HEK293 (cell line): ENCODE results near the gene MTERF1.

Experiments used
- CTCF ChIA-PET: fragments of 350-600 bp; formaldehyde crosslinking; extraction: SDS; loops from one replicate; lab custom pipeline; 2021; ENCODE audit warnings: antibody characterized with exemption; lab: Yijun Ruan, JAX
- POLR2A ChIA-PET: fragments of 300-600 bp; formaldehyde crosslinking; extraction: SDS; loops from one replicate; lab custom pipeline; 2020; ENCODE audit warnings: antibody characterized with exemption, inconsistent platforms; lab: Yijun Ruan, JAX
- H3K27ac ChIP-seq: fragments of 200-500 bp; sonication (Bioruptor generic); 2 replicates; pipeline ENCODE4 v1.5.1; 2014; ENCODE audit warnings: low read depth, low read length, control low read depth, inconsistent platforms; ENCODE audit errors: extremely low read depth
- H3K36me3 ChIP-seq, 2 experiments: fragments of 200-500 bp in 1 of 2; sonication (Bioruptor generic) in 1 of 2; 1 replicate in 1 of 2; 2 replicates in 1 of 2; pipeline ENCODE4 v1.5.1; 2014 to 2017; ENCODE audit warnings: inconsistent platforms in 2 of 2, low read length in 2 of 2; ENCODE audit not compliant: control insufficient read depth in 2 of 2, insufficient read depth in 1 of 2
- H3K4me1 ChIP-seq: fragments of 200-500 bp; sonication (Bioruptor generic); 2 replicates; pipeline ENCODE4 v1.5.1; 2014; ENCODE audit warnings: mild to moderate bottlenecking, low read length, inconsistent platforms; ENCODE audit not compliant: control insufficient read depth, insufficient read depth
- H3K4me3 ChIP-seq: 2 replicates; pipeline ENCODE4 v1.5.1; 2011; ENCODE audit warnings: low read depth, mild to moderate bottlenecking, control low read depth, low read length, moderate library complexity
- H3K9me3 ChIP-seq: fragments of 200-500 bp; sonication (Bioruptor generic); 2 replicates; pipeline ENCODE4 v1.5.1; 2014; ENCODE audit warnings: low read depth, low read length, inconsistent platforms; ENCODE audit not compliant: control insufficient read depth, insufficient read depth
- KLF9 ChIP-seq: fragments of 450-650 bp; formaldehyde crosslinking; IDR thresholded peaks from 2 replicates; pipeline ENCODE4 v1.5.1; 2016; ENCODE audit warnings: missing biosample characterization, missing genetic modification characterization, low read depth
- TCF7L2 ChIP-seq: IDR thresholded peaks from 2 replicates; pipeline ENCODE4 v1.6.1; 2011; ENCODE audit warnings: low read depth, mild to moderate bottlenecking, inconsistent platforms, low read length, moderate library complexity, borderline replicate concordance
- ZBTB17 ChIP-seq: fragments of 450-650 bp; formaldehyde crosslinking; IDR thresholded peaks from 2 replicates; pipeline ENCODE4 v1.5.1; 2016; ENCODE audit warnings: missing biosample characterization, missing genetic modification characterization
- ZFP41 ChIP-seq: fragments of 450-650 bp; formaldehyde crosslinking; IDR thresholded peaks from 2 replicates; pipeline ENCODE4 v1.5.1; 2016; ENCODE audit warnings: missing biosample characterization, missing genetic modification characterization, borderline replicate concordance
- ZNF138 ChIP-seq: fragments of 450-650 bp; formaldehyde crosslinking; IDR thresholded peaks from 2 replicates; pipeline ENCODE4 v1.5.1; 2016; ENCODE audit warnings: missing biosample characterization, missing genetic modification characterization, borderline replicate concordance
- ZNF157 ChIP-seq: fragments of 450-650 bp; formaldehyde crosslinking; IDR thresholded peaks from 2 replicates; pipeline ENCODE4 v1.5.1; 2016; ENCODE audit warnings: missing biosample characterization, missing genetic modification characterization
- ZNF19 ChIP-seq: fragments of 450-650 bp; formaldehyde crosslinking; IDR thresholded peaks from 2 replicates; pipeline ENCODE4; 2016; ENCODE audit warnings: missing biosample characterization, missing genetic modification characterization, low read depth
- ZNF23 ChIP-seq: fragments of 450-650 bp; formaldehyde crosslinking; IDR thresholded peaks from 2 replicates; pipeline ENCODE4 v1.5.1; 2016; ENCODE audit warnings: missing biosample characterization, missing genetic modification characterization, borderline replicate concordance
- ZNF274 ChIP-seq, 2 experiments: fragments of 200-500 bp in 1 of 2; fragments of 450-650 bp in 1 of 2; sonication (Bioruptor generic) in 1 of 2; formaldehyde crosslinking in 1 of 2; IDR thresholded peaks; 2 replicates each; pipeline versions ENCODE4 v1.5.1 to v1.6.1; 2014 to 2016; ENCODE audit warnings: borderline replicate concordance in 1 of 2, inconsistent platforms in 1 of 2, low read length in 1 of 2, missing biosample characterization in 1 of 2, missing genetic modification characterization in 1 of 2
- ZNF341 ChIP-seq: fragments of 450-650 bp; formaldehyde crosslinking; IDR thresholded peaks from 2 replicates; pipeline ENCODE4; 2016; ENCODE audit warnings: low read depth, missing biosample characterization, missing genetic modification characterization
- ZNF404 ChIP-seq: fragments of 450-650 bp; formaldehyde crosslinking; IDR thresholded peaks from 2 replicates; pipeline ENCODE4 v1.5.1; 2017; ENCODE audit warnings: missing biosample characterization, missing genetic modification characterization
- ZNF501 ChIP-seq: fragments of 450-650 bp; formaldehyde crosslinking; IDR thresholded peaks from 2 replicates; pipeline ENCODE4 v1.5.1; 2016; ENCODE audit warnings: missing biosample characterization, missing genetic modification characterization
- ZNF600 ChIP-seq: fragments of 450-650 bp; formaldehyde crosslinking; IDR thresholded peaks from 2 replicates; pipeline ENCODE4 v1.5.1; 2016; ENCODE audit warnings: missing biosample characterization, missing genetic modification characterization
- TF ChIP-seq, protein P1 (sequence below): fragments of 450-650 bp; formaldehyde crosslinking; IDR thresholded peaks from 2 replicates; pipeline ENCODE4 v1.5.1; 2016; ENCODE audit warnings: missing biosample characterization, missing genetic modification characterization
- TF ChIP-seq, protein P2 (sequence below): fragments of 450-650 bp; formaldehyde crosslinking; IDR thresholded peaks from 2 replicates; pipeline ENCODE4 v1.5.1; 2016; ENCODE audit warnings: missing biosample characterization, missing genetic modification characterization, borderline replicate concordance
- TF ChIP-seq, protein P3 (sequence below): fragments of 450-650 bp; formaldehyde crosslinking; IDR thresholded peaks from 2 replicates; pipeline ENCODE4 v1.5.1; 2017; ENCODE audit warnings: missing biosample characterization, missing genetic modification characterization
- TF ChIP-seq, protein P4 (sequence below): fragments of 450-650 bp; formaldehyde crosslinking; IDR thresholded peaks from 2 replicates; pipeline ENCODE4 v1.5.1; 2017; ENCODE audit warnings: missing biosample characterization, missing genetic modification characterization
- TF ChIP-seq, protein P5 (sequence below): fragments of 450-650 bp; formaldehyde crosslinking; IDR thresholded peaks from 2 replicates; pipeline ENCODE4 v1.5.1; 2016; ENCODE audit warnings: missing biosample characterization, missing genetic modification characterization, low read depth
- TF ChIP-seq, protein P6 (sequence below): fragments of 450-650 bp; formaldehyde crosslinking; IDR thresholded peaks from 2 replicates; pipeline ENCODE4 v1.5.1; 2016; ENCODE audit warnings: missing biosample characterization, missing genetic modification characterization
- TF ChIP-seq, protein P7 (sequence below): fragments of 450-650 bp; formaldehyde crosslinking; IDR thresholded peaks from 2 replicates; pipeline ENCODE4 v1.5.1; 2016; ENCODE audit warnings: missing biosample characterization, missing genetic modification characterization, low read depth

Gene MTERF1

GRCh38 chr7:91872928-91873327 lies 7.6 kb downstream of the MTERF1 start:
- no peaks in the 10 kb centered on the region for H3K9me3 ChIP-seq
- CTCF ChIA-PET = interaction anchor here (1.5 kb wide), 1 partner anchor 43 kb away, joined by 4 read pairs; no protein-coding TSS in a partner anchor
- peaks cover 0 to 31% of the 10 kb centered on the region in 2 experiments; a peak in 2 of 3 replicates for H3K36me3 ChIP-seq
- POLR2A ChIA-PET = no interaction called here
- TF ChIP-seq ZBTB17 (tag by site-specific recombination) = no peak
- TF ChIP-seq, protein P1, sequence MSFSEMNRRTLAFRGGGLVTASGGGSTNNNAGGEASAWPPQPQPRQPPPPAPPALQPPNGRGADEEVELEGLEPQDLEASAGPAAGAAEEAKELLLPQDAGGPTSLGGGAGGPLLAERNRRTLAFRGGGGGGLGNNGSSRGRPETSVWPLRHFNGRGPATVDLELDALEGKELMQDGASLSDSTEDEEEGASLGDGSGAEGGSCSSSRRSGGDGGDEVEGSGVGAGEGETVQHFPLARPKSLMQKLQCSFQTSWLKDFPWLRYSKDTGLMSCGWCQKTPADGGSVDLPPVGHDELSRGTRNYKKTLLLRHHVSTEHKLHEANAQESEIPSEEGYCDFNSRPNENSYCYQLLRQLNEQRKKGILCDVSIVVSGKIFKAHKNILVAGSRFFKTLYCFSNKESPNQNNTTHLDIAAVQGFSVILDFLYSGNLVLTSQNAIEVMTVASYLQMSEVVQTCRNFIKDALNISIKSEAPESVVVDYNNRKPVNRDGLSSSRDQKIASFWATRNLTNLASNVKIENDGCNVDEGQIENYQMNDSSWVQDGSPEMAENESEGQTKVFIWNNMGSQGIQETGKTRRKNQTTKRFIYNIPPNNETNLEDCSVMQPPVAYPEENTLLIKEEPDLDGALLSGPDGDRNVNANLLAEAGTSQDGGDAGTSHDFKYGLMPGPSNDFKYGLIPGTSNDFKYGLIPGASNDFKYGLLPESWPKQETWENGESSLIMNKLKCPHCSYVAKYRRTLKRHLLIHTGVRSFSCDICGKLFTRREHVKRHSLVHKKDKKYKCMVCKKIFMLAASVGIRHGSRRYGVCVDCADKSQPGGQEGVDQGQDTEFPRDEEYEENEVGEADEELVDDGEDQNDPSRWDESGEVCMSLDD (tag by site-specific recombination) = no peak
- TF ChIP-seq, all 188 proteins: peak for 0
- Histone ChIP-seq H3K4me1 (no peaks in the 10 kb centered on the region), H3K27ac (no peak overlapping the region), H3K4me3 (no peak overlapping the region)

DNA sequence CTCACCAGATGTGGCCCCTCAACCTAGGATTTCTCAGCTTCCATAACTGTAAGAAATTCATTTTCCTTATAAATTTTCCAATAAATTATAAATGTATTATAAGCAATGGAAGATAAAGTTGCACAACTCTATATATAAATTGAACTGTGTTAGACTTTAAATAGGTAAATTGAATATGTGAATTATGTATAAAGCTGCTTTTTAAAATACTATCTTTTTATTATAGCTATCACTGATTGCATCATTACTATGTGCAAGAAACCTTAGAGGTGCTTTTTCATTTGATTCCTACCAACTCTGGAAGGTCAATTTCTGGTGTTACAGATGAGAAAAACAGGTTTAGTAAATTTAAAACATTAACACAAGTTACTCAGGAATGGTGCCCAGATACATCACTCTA lies 8.4 kb downstream of the MTERF1 start:
- Histone ChIP-seq H3K27ac (no peak overlapping the region), H3K36me3 (peaks cover 0 to 23% of the 10 kb centered on the region in 2 experiments; a peak in 2 of 3 replicates), H3K4me3 (no peak overlapping the region), H3K9me3 (no peaks in the 10 kb centered on the region), H3K4me1 (no peaks in the 10 kb centered on the region)
- ChIA-PET CTCF (interaction anchor here (0.6 to 2.0 kb wide), 6 partner anchors 8 to 374 kb away, joined by 3 to 7 read pairs (median 3); partner anchors contain the start of genes ANKIB1, KRIT1 and MTERF1), POLR2A (no interaction called here)
- no peak for TF ChIP-seq ZNF501 (tag by site-specific recombination)
- TF ChIP-seq, protein P2, sequence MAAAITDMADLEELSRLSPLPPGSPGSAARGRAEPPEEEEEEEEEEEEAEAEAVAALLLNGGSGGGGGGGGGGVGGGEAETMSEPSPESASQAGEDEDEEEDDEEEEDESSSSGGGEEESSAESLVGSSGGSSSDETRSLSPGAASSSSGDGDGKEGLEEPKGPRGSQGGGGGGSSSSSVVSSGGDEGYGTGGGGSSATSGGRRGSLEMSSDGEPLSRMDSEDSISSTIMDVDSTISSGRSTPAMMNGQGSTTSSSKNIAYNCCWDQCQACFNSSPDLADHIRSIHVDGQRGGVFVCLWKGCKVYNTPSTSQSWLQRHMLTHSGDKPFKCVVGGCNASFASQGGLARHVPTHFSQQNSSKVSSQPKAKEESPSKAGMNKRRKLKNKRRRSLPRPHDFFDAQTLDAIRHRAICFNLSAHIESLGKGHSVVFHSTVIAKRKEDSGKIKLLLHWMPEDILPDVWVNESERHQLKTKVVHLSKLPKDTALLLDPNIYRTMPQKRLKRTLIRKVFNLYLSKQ (tag by site-specific recombination) = no peak
- TF ChIP-seq, protein P3, sequence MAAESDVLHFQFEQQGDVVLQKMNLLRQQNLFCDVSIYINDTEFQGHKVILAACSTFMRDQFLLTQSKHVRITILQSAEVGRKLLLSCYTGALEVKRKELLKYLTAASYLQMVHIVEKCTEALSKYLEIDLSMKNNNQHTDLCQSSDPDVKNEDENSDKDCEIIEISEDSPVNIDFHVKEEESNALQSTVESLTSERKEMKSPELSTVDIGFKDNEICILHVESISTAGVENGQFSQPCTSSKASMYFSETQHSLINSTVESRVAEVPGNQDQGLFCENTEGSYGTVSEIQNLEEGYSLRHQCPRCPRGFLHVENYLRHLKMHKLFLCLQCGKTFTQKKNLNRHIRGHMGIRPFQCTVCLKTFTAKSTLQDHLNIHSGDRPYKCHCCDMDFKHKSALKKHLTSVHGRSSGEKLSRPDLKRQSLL = no peak
- TF ChIP-seq ZNF157 (tag by site-specific recombination) = no peak
- TF ChIP-seq, protein P4, sequence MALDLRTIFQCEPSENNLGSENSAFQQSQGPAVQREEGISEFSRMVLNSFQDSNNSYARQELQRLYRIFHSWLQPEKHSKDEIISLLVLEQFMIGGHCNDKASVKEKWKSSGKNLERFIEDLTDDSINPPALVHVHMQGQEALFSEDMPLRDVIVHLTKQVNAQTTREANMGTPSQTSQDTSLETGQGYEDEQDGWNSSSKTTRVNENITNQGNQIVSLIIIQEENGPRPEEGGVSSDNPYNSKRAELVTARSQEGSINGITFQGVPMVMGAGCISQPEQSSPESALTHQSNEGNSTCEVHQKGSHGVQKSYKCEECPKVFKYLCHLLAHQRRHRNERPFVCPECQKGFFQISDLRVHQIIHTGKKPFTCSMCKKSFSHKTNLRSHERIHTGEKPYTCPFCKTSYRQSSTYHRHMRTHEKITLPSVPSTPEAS (tag by site-specific recombination) = no peak
- TF ChIP-seq, protein P5, sequence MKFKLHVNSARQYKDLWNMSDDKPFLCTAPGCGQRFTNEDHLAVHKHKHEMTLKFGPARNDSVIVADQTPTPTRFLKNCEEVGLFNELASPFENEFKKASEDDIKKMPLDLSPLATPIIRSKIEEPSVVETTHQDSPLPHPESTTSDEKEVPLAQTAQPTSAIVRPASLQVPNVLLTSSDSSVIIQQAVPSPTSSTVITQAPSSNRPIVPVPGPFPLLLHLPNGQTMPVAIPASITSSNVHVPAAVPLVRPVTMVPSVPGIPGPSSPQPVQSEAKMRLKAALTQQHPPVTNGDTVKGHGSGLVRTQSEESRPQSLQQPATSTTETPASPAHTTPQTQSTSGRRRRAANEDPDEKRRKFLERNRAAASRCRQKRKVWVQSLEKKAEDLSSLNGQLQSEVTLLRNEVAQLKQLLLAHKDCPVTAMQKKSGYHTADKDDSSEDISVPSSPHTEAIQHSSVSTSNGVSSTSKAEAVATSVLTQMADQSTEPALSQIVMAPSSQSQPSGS = no peak
- TF ChIP-seq ZNF404 = no peak
- no peak for TF ChIP-seq ZNF138
- TF ChIP-seq, protein P6, sequence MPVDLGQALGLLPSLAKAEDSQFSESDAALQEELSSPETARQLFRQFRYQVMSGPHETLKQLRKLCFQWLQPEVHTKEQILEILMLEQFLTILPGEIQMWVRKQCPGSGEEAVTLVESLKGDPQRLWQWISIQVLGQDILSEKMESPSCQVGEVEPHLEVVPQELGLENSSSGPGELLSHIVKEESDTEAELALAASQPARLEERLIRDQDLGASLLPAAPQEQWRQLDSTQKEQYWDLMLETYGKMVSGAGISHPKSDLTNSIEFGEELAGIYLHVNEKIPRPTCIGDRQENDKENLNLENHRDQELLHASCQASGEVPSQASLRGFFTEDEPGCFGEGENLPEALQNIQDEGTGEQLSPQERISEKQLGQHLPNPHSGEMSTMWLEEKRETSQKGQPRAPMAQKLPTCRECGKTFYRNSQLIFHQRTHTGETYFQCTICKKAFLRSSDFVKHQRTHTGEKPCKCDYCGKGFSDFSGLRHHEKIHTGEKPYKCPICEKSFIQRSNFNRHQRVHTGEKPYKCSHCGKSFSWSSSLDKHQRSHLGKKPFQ (tag by site-specific recombination) = no peak
- no peak for TF ChIP-seq TCF7L2
- TF ChIP-seq ZNF274 (IDR thresholded peaks at IDR 0.05; ENCODE audit: low read length) = no peak
- no peak for TF ChIP-seq ZNF274 (tag by site-specific recombination; IDR thresholded peaks at IDR 0.05; ENCODE audit: borderline replicate concordance)
- TF ChIP-seq ZNF341 = no peak
- TF ChIP-seq ZNF19 (tag by site-specific recombination) = no peak
- TF ChIP-seq, protein P7, sequence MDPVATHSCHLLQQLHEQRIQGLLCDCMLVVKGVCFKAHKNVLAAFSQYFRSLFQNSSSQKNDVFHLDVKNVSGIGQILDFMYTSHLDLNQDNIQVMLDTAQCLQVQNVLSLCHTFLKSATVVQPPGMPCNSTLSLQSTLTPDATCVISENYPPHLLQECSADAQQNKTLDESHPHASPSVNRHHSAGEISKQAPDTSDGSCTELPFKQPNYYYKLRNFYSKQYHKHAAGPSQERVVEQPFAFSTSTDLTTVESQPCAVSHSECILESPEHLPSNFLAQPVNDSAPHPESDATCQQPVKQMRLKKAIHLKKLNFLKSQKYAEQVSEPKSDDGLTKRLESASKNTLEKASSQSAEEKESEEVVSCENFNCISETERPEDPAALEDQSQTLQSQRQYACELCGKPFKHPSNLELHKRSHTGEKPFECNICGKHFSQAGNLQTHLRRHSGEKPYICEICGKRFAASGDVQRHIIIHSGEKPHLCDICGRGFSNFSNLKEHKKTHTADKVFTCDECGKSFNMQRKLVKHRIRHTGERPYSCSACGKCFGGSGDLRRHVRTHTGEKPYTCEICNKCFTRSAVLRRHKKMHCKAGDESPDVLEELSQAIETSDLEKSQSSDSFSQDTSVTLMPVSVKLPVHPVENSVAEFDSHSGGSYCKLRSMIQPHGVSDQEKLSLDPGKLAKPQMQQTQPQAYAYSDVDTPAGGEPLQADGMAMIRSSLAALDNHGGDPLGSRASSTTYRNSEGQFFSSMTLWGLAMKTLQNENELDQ (tag by site-specific recombination) = no peak
- no peak for TF ChIP-seq ZFP41 (tag by site-specific recombination)
- TF ChIP-seq ZNF23 = no peak
- TF ChIP-seq ZNF600 (tag by site-specific recombination) = no peak
- no peak for TF ChIP-seq KLF9 (tag by site-specific recombination)
